Thymus (tissue), 11 donors: ENCODE results near the gene SDR9C7. TPM values are rescaled to one million over a fixed set of nuclear protein-coding genes. Genes with fewer than 3 reads are reported as not detected.

Source experiments
- DNase-seq, 9 donors: peaks; one replicate each; pipeline ENCODE4 v3.0.0-alpha.2; 2013; ENCODE audit warnings: low spot score in 9 of 9, low read depth in 6 of 9, missing footprints in 1 of 9
- H3K27ac ChIP-seq, 2 donors: one replicate each; pipeline ENCODE4 v1.5.1; 2013; ENCODE audit warnings: control low read depth in 1 of 2, low read depth in 1 of 2, low read length in 1 of 2, mild to moderate bottlenecking in 1 of 2, moderate library complexity in 1 of 2
- H3K27me3 ChIP-seq, 2 donors: one replicate each; pipeline ENCODE4 v1.5.1; 2013; ENCODE audit warnings: low read length in 1 of 2; ENCODE audit not compliant: control insufficient read depth in 2 of 2, insufficient read depth in 1 of 2
- H3K36me3 ChIP-seq, 2 donors: one replicate each; pipeline ENCODE4 v1.5.1; 2013; ENCODE audit warnings: low read length in 1 of 2, mild to moderate bottlenecking in 1 of 2, moderate library complexity in 1 of 2; ENCODE audit not compliant: control insufficient read depth in 2 of 2, insufficient read depth in 2 of 2
- H3K4me1 ChIP-seq, 2 donors: one replicate each; pipeline ENCODE4 v1.5.1; 2013; ENCODE audit warnings: low read length in 2 of 2; ENCODE audit not compliant: control insufficient read depth in 2 of 2, insufficient read depth in 2 of 2
- H3K4me3 ChIP-seq, 2 donors: one replicate each; pipeline ENCODE4 v1.5.1; 2013; ENCODE audit warnings: low read length in 2 of 2, control low read depth in 1 of 2, mild to moderate bottlenecking in 1 of 2
- H3K9me3 ChIP-seq, 2 donors: one replicate each; pipeline ENCODE4 v1.5.1; 2013; ENCODE audit warnings: low read length in 1 of 2, mild to moderate bottlenecking in 1 of 2; ENCODE audit not compliant: control insufficient read depth in 2 of 2, insufficient read depth in 1 of 2
- WGBS: extraction: QIAGEN DNeasy Blood & Tissue Kit; methylation state at CpG from one replicate; pipeline ENCODE4 v1.1.7; 2013; 5-methylcytosine and 5-hydroxymethylcytosine counted together
- polyA plus RNA-seq: library from polyadenylated mRNA; stranded (reverse); fragments of 200-250 nt; gene quantifications from one replicate; pipeline ENCODE4 v1.2.3, GENCODE V29; 2013
- total RNA-seq: library from RNA; stranded (reverse); fragments of 120-200 nt; gene quantifications from one replicate; pipeline ENCODE4 v1.2.4, GENCODE V29; 2013
- donor health status: healthy.

The SDR9C7 gene
- total and polyA plus RNA-seq, 2 donors: 0.33 to 2.3 TPM

DNA sequence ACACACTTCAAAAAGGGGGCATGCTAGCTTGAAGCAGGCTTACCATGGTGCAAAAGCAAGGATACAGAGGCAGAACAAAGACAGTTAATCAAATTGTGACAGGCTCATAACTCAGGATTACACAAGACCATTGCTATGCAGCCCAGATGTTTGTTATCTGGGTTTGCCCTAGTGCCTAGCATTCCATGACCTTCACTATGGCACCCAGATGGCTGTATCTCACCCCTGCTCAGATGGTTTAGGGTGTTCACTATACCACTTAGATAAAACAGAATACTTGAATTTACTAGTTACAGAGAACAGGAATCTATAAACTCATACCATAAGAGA, 56.2 kb downstream of the SDR9C7 start:
- Histone ChIP-seq H3K27ac (no peak overlapping the region), H3K27me3 (no peaks in the 10 kb centered on the region)
- DNase-seq: no peak

DNA sequence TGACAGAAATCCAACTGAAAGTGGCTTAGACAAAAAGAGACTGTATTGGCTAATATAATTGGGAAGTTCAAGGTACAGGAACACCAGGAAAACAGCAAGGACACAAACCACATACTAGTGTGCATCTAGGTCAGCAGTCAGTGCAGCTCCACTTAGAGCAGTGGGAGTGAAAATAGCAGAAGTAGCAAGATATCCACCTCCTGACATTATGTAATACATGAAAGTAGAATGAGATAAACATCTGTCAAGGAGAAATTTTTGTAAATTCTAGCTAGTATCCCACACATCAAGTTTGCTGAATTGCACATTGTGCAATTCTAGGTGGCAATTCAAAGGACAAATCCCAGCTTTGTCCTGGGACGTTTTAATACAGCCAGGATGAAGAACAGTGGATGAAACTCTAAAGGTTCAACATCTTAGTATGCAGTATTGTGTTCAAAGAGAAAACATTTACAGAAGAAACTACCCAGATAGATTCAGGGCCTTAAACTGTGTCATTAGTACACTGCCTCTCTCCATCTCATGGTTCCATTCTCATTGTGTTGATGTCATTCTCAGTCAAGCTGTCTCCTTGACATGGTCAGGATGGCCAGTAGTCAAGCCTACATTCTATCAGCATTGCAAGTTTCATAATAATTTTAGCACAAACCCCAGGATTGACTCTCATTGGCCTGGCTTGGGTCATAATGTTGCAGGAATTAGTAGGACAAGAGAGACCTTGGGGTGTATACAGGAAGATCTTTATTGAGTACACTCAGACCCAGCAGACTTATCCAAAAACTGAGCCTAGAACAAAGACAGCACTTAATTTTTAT, 56.8 kb downstream of the SDR9C7 start:
- Histone ChIP-seq H3K27me3 (no peaks in the 10 kb centered on the region), H3K4me3 (no peak overlapping the region), H3K4me1 (no peaks in the 10 kb centered on the region), H3K27ac (no peak overlapping the region), H3K36me3 (no peaks in the 10 kb centered on the region), H3K9me3 (no peaks in the 10 kb centered on the region)
- no peak for DNase-seq
- WGBS: 36% methylated on average over 1 of the region's 1 CpG

More for the DNA sequence above, 56.2 kb downstream of the SDR9C7 start:
- Histone ChIP-seq H3K36me3 (no peaks in the 10 kb centered on the region), H3K4me3 (no peak overlapping the region), H3K4me1 (no peaks in the 10 kb centered on the region), H3K9me3 (peaks cover 0 to under 1% of the 10 kb centered on the region in 2 donors)

DNA sequence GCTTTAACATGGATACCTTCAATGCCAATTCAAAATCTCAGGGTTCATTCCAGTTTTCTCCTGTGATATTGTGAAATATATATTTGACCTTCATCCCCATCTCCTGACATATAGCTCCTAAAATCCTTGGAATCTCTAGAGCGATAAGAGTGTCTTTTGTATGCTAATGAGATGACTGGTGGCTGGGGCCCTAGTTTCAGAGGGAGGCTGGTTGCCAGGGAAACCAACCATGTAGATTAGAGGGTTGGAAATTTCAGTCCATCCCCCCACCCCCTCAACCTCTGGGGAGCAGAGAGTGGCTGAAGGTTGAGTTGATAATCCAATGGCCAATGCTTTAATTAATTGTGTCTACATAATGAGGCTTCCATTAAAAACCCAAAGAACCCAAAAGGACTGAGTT, 59.4 kb downstream of the SDR9C7 start:
- Histone ChIP-seq H3K27ac (no peak overlapping the region), H3K4me3 (no peak overlapping the region), H3K9me3 (no peaks in the 10 kb centered on the region), H3K4me1 (no peaks in the 10 kb centered on the region), H3K27me3 (no peaks in the 10 kb centered on the region), H3K36me3 (no peaks in the 10 kb centered on the region)
- 91% methylated on average over 1 of the region's 1 CpG for WGBS
- no peak for DNase-seq

DNA sequence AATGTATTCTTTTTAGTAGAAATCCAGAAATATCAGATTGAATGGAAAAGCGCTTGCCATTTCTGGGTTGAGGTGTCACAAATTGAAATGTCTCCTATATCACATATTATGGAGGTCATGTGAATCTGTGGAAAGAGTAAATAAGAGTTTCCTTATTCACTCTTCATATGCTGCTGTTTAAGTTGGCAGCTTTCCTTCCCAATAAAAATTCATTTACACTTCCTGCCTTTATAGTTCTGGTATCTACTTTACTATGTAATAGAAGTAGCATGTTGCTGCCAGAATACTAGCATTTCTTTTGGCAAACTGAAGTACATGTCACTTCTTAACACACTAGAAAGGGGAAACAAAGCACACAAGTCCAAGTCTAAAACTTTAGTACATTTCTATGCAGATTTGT, 60.8 kb downstream of the SDR9C7 start:
- 97% methylated on average over 1 of the region's 1 CpG for WGBS
- Histone ChIP-seq H3K36me3 (no peaks in the 10 kb centered on the region), H3K27ac (no peak overlapping the region), H3K4me1 (no peaks in the 10 kb centered on the region), H3K27me3 (no peaks in the 10 kb centered on the region), H3K9me3 (no peaks in the 10 kb centered on the region), H3K4me3 (no peak overlapping the region)
- no peak for DNase-seq

Other genes starting within 250 kb of the SDR9C7 start
- 101 TPM for gene PTGES3, start 246.1 kb downstream of the SDR9C7 start, total RNA-seq
- gene PTGES3, start 246.1 kb downstream of the SDR9C7 start, polyA plus RNA-seq: 161 TPM
- gene NACA, start 209.1 kb downstream of the SDR9C7 start, total RNA-seq: 2,524 TPM
- 3,035 TPM for gene NACA, start 209.1 kb downstream of the SDR9C7 start, polyA plus RNA-seq
- gene PRIM1, start 182.1 kb downstream of the SDR9C7 start, total RNA-seq: 37.6 TPM
- 6.9 TPM for gene PRIM1, start 182.1 kb downstream of the SDR9C7 start, polyA plus RNA-seq
- gene HSD17B6, start 171.1 kb downstream of the SDR9C7 start, total RNA-seq: 1.2 TPM
- 0.62 TPM for gene HSD17B6, start 171.1 kb downstream of the SDR9C7 start, polyA plus RNA-seq
- gene RDH16, start 23.2 kb upstream of the SDR9C7 start, total RNA-seq: 0.28 TPM
- gene RDH16, start 23.2 kb upstream of the SDR9C7 start, polyA plus RNA-seq: 1.8 TPM
- gene ZBTB39, start 72.1 kb upstream of the SDR9C7 start, total RNA-seq: 5.1 TPM
- gene ZBTB39, start 72.1 kb upstream of the SDR9C7 start, polyA plus RNA-seq: 3.0 TPM
- gene TAC3, start 82.1 kb upstream of the SDR9C7 start, total RNA-seq: 0.76 TPM
- 4.3 TPM for gene TAC3, start 82.1 kb upstream of the SDR9C7 start, polyA plus RNA-seq
- 1.1 TPM for gene MYO1A, start 115.7 kb upstream of the SDR9C7 start, total RNA-seq
- 0.52 TPM for gene MYO1A, start 115.7 kb upstream of the SDR9C7 start, polyA plus RNA-seq
- gene NEMP1, start 144.4 kb upstream of the SDR9C7 start, total RNA-seq: 19.5 TPM
- 9.5 TPM for gene NEMP1, start 144.4 kb upstream of the SDR9C7 start, polyA plus RNA-seq
- 33.7 TPM for gene NAB2, start 154.7 kb upstream of the SDR9C7 start, total RNA-seq
- 32.7 TPM for gene NAB2, start 154.7 kb upstream of the SDR9C7 start, polyA plus RNA-seq
- gene STAT6, start 177.0 kb upstream of the SDR9C7 start, total RNA-seq: 70.2 TPM
- 236 TPM for gene STAT6, start 177.0 kb upstream of the SDR9C7 start, polyA plus RNA-seq
- 4.5 TPM for gene LRP1, start 194.1 kb upstream of the SDR9C7 start, total RNA-seq
- gene LRP1, start 194.1 kb upstream of the SDR9C7 start, polyA plus RNA-seq: 22.6 TPM
- not detected for gene LRP1-AS, start 213.2 kb upstream of the SDR9C7 start, total RNA-seq
- gene LRP1-AS, start 213.2 kb upstream of the SDR9C7 start, polyA plus RNA-seq: not detected